LoVo (cell line): ENCODE results near the gene ABHD10.

Source experiments
- DNase-seq: peaks from one replicate; pipeline ENCODE4 v3.0.0-alpha.2; 2016; ENCODE audit warnings: low spot score

ABHD10 gene

DNA sequence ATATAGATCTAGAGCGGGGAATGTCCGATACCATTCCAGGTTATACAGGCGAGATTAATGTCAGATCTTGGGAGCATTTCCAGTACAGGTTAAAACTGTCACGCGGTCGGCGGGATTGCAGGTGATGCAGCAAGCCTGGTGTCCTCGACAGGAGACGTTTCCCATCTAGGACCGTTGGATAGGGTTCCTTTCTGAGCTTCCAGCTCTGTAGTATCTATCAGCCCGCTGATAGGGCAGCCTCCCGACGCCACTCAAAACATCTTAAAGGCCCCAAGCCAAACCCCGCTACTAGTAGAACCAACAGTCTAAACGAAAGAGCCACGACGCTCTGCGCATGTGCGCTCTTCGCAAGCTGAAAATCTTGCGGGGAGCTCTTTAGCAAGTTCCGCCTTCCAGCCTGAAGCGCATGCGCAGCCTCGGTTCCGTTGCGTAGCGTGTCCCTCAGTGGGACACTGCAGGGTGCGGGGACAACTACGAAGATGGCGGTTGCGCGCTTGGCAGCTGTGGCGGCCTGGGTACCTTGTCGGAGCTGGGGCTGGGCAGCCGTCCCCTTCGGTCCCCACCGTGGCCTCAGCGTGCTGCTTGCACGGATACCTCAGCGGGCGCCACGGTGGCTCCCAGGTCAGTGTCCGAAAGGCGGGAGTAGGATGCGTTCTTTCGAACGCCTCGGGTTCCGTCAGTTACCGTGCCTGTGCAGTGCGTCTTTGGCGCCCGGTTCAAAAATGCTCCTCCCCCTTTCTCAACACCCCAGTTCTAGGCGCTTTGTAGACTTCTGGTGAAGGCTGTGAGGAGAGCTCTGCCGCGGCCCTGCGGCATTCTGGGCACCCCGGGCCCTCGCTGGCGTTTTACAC is at the start of gene ABHD10:
Gene ABHD10 (plus strand): TSS at position 444 of the 851 bp plus-strand sequence. CDS start 36 bp downstream, at position 480.
- DNase-seq: peak; percentile 98

DNA sequence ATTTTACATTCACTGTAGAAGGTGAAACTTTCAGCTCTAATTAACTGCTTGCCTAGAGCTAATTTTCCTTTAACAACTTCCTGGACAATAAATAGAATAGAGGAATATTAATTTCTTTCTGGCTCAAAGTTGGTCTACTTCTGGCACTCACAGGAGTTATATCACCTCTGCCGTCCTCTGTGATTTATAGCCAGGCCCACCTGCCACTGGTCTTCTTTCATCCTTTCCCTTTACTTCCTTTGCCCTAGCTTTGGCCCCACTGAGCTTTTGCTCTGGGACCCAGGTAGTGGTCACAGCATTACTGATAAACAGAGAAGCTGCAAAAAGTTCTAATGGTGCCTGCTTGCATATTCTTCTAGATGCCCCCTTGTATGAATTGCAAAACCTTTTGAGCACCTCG is 49.3 kb upstream of the ABHD10 start:
- no peak for DNase-seq

DNA sequence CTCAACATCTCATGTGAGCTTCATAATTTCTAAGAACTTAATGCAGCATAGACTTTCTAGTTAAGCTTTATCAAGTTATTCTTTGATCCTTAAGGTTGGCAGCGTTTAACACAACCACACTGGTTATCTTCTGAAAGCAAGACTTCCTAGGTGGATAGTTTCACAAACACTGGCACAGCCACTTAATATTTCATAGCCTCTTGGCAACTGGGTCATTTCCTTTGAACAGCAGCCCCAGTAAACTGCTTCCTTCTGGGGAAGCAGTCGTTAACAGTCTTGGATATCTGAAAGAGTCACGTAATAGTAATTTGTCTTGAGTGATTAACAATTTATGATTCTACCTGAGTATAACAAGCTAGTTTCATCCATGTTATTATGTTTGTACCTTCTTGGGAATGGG is 45.9 kb upstream of the ABHD10 start:
- DNase-seq: peak; percentile 44

DNA sequence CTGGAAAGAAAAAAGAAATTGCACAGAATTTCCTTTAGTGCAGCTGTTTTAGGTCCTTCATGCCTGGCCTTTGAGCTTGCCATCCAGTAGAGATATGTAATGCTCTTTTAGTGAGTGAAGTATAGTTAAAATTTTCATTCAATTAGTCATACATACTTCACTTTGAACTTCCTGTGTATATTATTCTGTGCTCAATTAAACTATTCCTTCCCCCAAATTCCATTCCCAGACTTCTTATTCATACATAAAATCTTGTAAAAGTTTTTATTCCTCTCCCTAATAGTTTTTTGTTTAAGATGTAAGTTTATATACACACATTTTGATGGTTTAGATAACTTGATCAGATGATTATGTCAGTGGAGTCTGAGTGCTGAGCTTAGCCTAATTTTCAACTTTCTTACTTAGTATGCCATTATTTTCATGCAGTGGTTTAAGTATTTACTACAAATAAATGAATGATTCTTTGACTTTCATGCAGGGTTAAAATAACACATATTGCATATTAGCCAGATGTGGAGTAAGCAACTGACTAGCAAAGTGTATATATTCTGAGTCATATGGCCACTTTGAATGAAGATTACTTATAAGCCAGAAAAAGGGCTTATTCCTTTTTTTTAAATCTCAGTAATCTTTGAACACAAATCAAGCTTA is 42.5 kb upstream of the ABHD10 start:
- DNase-seq: peak; percentile 75

DNA sequence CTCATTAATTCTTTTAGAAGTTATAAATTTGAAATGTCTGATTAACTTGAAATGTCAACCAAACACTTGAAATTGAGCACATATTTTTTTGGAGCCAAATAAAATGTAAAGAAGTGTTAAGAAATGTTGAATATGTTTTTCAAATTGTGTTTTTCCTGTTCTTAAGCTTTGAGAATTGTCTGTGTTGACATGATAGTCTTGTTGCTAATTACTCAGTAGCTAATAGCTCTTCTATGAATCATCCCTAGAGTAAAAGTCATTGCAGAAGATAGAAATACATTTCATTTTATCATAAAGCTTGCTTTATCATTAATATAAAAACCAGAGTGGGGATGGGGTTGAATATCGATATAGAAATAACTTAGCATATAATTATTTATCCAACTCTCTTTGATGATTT is 41.9 kb upstream of the ABHD10 start:
- peak; percentile 46 for DNase-seq

DNA sequence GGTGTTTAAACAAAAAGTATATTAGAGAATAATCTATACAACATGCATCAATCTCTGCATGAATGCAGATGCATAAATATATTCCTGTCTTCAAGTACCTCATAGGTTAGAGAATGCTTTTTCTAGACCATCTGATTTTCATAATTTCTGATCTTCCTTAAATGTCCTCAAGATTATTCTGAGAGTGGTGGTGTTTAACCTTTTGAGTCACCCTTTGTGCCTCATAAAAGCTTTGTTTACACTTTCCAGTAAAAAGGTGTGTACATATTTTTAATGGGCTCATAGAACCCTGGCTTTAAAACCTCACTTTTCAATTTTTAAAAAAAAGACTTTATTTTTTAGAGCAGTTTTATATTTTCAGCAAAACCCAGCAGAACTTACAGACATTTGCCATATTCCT is 41.0 kb upstream of the ABHD10 start:
- DNase-seq: peak; percentile 44

DNA sequence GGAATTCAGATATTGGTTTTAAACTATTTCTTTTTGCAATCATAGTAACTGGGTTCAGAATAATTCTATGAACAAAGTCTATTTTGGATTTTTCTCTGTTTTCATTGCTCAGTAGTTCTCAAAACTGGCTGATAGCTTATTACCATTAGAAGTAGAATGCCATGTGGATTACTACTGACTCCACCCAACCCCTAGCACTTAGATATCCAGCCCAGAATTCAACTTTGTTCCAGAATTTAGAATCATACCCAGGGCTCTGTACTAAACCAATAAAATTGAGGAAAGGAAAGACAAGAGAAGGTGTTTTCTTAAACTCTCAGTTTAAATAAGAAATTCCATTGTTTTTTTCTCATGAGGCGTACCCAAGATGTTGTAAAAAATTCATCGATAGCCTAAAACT is 39.0 kb upstream of the ABHD10 start:
- DNase-seq: peak; percentile 25

DNA sequence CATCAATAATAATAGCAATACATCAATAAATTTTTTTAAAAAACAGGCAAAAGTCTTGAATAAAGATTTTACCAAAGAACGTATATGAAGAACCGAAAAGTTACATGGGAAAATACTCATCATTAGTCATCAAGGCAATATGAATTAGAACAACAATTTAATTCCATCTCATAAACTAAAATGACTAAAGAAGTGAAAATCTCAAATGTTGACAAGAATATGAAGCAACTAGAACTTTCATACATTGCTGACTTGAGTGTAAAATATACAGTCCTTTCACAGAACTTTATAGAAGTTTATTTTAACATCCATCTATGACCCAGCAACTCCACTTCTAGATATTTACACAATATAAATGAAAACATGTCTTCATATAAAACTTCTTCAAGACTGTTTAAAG is 35.3 kb upstream of the ABHD10 start:
- DNase-seq: no peak

DNA sequence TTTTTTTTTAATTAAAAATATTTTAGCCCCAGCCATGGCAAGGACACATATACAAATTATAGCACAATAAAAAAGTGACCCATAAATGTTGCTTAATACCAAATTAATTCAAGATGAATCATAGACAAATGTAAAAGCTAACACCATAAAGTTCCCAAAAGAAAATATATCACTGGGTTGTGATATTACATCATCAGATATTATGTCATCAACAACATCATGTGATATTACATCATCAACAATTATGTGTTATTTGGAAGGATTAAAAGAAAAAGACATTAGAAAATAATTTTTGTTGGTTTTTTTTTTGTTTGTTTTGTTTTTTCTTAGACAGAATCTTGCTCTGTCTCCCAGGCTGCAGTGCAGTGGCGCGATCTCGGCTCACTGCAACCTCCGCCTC is 34.5 kb upstream of the ABHD10 start:
- no peak for DNase-seq

DNA sequence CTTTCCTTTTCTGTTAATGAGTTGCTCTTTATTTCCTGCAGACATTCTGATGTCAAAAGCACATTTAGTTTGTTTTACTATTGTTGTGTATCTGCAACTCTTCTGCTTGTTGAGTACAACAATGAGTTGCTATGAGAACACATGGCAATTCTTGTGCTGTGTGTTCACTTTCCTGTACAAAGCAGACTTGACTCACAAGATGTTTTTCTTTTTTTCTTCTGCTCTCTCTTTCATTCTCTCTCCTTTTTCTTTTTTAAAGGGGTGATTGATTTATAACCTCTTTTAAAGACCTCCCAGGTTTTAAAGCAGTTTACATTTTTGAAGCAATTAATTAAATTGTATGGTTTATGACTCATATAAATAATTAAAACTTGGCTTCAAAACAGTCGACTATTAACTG is 31.6 kb upstream of the ABHD10 start:
- no peak for DNase-seq

DNA sequence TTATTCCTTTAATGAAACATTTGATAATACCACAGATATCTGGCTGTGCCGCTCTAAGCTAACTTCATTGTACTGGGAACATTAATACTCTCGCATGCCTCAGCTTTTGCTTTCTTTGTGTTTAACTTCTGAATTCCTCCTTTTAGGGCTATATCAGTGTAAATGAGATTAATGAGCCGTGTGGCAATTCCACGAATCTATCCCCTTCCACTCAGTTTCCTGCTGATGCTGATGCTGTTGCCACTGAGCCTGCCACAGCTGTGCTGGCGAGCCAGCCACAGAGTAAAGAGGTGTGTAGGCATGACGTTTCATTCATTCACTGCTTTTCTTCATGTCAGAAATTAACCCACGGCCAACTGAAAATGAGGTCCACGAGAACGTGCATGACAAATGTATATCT is 30.0 kb upstream of the ABHD10 start:
- DNase-seq: no peak

DNA sequence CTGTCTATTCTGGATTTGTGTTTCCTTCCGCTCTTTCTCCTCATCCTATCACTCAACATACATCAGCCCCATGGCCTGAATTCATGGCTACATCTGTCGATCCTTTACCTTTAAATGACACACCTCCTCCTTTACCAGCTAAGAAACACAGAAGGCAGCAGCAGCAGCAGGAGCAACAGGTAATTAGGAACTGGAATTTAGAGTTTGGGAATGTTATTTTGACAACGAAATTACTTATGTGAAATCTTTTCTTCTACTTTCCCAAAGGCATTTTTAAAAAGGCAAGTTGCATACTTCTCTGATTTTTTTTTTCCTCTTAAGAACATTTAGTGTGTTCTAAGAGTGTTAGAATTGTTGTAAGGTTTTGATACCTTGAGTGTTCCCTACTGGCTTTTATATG is 29.1 kb upstream of the ABHD10 start:
- no peak for DNase-seq

DNA sequence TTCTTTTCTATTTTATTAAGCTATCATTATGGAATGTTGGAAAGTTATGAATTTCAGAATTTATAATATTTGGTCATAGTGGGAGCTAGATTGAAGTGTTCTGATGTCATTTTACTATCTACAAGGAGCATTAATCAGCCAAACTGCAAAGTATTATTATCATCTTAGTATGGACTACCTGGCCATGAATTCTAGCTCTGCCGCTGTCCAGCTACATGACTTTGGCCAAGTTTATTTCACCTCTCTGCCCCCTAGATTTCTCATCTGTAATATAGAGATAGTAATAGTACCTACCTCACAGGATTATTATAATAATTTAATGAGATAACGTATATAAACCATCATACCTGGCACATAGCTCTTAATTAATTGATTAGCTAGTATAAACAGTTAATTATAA is 27.8 kb upstream of the ABHD10 start:
- DNase-seq: no peak

DNA sequence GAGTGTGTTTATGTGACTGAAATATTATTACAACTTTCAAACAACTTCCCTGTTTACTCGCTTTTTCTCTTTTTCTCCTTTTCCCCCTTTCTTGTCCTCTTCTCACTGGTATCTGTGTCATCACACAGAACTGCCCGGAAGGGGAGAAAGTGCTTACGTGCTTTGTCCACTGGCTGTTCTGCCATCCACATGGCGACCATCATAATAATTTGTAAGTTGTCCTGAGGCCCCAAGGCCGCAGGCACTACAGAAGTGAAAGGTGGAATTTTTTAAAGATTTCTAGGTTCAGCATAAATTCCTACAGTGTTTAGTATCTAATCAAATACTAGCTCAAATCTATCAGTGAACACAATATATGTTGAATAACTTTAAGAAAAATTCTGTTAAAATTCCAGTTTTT is 26.7 kb upstream of the ABHD10 start:
- DNase-seq: no peak

DNA sequence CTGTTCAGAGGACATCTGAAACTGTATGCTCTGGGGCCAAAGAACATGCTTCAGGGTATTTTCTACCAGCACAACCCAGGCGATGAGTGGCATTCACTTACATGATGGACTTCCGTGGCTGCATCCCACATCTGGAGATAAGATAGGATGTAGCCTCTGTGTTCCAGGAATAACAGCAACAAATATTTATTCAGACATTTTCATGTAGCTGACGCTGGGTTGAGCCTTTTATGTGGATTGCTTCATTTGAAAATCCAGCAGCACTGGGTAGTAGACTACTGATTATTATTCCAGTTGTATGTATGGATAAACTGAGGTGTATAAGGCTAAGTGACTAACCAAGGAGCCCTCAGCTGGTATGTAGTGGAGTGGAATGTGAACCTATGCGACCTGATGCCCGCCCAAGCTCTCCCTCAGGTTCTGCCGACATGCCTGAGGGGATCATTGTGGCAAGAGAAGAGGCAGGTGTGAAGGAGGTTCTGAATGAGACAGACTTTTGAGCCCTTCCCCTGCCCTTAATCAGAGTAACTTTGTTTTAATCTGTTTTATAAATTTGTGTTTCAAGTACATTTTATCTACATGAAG is 25.9 kb upstream of the ABHD10 start:
- DNase-seq: no peak

DNA sequence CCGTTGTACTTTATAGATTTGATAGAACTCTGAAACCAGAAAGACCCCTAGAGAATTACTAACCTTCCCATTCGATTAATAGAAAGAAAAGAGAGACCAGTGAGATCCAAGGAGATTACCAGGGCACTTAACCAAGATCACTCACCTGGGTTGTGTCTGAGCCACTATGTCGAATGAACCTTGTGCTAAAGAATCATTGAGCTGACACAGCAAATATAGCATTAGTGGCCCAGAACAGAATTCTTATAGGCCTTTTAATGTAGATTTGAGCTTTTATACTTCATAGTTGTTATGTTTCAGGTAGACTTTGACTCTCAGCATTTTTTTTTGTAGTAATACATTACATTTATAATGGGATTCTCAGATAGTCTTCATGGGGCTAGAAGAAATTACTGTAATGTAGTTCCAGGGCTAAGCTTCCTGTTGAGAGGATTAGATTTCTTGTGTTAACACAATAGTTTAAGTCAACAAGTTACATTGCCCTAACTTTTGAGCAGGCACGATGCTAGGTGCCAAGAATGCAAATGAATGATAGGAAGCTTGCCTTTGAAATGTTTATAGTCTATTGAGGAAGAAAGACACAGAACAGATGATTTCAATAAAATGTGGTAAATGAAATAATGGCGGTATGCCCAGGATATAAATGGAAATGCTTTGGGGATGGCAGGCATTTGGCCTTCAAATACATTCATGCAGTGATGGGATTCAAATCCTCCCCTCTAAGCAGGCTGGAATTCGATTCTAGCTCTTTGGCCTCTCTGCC is 24.4 kb upstream of the ABHD10 start:
- no peak for DNase-seq

DNA sequence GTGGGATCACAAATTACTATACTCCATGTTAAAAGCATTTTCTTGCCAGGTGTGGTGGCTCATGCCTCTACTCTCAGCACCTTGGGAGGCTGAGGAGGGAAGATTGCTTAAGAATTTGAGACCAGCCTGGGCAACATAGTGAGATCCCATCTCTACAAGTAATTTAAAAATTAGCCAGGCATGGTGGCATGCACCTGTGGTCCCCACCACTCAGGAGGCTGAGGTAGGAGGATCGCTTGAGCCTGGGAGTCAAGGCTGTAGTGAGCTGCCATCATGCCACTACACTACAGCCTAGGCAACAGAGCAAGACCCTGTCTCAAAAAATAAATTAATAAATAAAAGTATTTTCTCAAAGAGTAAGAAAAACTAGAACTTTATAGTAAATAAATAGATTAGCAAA is 22.9 kb upstream of the ABHD10 start:
- no peak for DNase-seq

DNA sequence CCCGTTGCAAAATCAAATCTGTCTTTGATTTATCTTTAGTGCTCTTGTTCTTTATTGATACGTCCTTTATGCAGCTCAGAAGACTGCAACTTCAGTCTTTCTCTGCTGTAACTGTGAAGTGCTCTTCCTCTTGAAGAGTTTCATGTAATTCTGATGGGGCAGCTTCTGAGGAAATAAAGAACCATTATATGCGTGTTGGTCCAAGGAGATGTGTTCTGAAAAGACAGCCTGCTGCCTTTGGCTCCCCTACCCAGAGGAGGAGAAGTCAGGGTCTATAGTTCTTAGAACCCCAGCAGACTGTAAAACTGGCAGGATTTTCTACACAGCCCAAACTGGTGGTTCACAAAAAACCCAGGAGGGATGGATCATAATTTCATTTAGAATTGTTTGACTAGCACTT is 22.4 kb upstream of the ABHD10 start:
- DNase-seq: no peak

DNA sequence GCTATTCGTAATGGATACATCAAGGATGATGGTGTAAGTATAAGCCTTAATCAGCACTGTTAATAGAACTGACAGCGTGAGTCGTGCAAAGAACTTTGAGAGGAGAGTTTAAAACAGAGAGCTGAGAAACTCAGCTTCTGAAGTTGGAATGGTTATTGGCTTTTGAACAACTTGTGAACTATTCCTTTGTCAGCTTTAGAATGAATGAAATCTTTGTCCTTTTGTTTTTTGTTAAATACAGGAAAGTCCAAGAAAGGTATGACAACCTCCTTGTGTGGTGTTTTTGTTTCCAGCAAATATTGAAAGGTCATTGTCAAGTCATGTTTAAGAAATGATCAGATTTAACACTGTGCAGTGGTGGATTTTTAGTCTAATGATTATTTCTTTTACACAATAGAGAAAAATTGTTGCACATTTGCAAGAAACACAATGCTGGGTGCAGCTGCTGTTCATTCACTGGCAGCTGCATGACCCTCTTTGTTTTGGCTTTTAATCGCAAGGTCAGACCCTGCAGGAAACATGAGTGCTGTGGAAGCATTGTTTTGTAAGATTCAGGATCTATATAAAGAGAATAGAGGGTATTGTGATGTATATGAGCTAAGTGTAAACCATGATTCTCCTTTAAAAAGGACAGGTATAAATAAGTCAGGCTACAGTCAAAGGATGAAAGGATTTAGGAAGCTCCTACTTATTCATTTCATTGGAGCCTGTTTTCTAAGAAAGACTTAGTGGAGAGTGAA is 21.7 kb upstream of the ABHD10 start:
- DNase-seq: no peak

DNA sequence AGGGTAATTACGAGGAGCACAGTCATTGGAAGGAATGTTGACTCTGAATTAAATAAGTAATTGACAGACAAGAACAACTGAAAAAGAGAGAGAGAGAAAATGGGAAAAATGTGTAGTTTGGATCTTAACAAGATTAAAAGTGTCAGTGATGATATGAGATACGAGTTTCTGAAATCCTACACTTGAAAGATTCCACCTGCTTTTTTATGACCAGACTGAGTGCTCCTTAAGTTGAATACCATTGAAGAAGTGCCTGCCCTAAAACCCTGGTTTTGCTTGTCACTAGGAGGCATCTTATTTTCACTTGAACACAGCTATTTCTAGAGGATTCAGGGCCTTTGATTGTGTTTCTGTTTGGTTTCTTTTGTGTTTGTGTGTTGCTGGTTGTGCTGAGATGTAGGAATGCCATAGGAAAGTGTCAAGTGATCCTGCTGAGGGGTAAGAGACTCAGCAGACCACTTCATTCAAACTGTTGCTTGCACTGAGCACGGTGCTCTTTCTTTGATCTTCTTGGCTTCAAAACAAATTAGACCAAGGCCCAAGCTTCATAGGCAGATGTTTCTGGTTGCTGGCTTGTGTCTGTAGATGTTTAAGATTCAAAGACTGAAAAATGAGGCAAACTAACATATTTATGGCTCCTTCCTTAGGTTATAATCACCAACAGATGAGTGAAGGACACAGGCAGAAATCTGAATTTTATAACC is 17.2 kb upstream of the ABHD10 start:
- DNase-seq: no peak

DNA sequence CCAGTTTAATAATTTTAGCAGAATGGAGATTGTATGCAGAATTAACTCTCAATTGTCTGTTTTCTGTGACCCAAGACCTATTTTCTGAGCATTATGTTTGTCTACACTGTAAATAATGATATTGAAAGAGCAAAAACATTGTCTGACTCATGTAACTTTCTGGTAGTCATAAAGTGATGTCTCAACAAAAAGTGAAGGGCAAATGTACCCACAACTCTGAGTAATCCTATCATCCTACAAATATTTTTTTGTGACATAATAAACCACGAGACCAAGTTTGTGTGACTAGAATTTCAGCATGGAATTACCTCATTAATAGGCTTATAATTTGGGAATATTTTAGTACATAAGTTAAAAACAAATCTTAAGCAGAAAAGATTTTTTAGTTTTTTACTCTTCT is 15.4 kb upstream of the ABHD10 start:
- DNase-seq: peak; percentile 59
